UCSD-AML1 (cell line): ENCODE data around the gene GTPBP3.
"Not testable (repeated sequence)": the region's sequence is repeated elsewhere in the genome, so short reads cannot be mapped to it uniquely, and the experiment has no call there.

Experiments used
- DNase-seq: peaks from one replicate; lab custom pipeline; 2025; ENCODE audit not compliant: unreplicated experiment; lab: John Stamatoyannopoulos, UW

GTPBP3 gene

GRCh38 chr19:17341386-17341785 lies 4.0 kb downstream of the GTPBP3 start:
- no peak for DNase-seq

DNA sequence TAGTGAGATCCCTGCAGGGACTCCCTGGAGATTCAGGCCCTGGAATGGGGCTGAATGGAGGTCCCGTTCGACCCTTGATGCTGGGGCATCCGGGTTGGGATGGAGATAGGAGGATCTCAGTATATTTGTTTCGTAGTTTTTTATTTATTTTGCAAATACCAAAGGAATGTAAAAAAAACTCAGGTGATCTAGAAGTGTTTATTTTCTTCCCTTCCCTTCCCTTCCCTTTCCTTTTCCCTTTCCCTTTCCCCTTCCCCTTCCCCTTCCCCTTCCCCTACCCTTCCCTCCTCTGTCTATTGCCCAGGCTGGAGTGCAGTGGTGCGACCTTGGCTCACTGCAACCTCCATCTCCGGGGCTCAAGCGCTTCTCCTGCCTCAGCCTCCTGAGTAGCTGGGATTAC lies 4.5 kb downstream of the GTPBP3 start:
- DNase-seq = no peak

- DNase-seq = peak; percentile 81
Observed at GRCh38 chr19:17346109-17346671, 8.8 kb downstream of the GTPBP3 start.

DNA sequence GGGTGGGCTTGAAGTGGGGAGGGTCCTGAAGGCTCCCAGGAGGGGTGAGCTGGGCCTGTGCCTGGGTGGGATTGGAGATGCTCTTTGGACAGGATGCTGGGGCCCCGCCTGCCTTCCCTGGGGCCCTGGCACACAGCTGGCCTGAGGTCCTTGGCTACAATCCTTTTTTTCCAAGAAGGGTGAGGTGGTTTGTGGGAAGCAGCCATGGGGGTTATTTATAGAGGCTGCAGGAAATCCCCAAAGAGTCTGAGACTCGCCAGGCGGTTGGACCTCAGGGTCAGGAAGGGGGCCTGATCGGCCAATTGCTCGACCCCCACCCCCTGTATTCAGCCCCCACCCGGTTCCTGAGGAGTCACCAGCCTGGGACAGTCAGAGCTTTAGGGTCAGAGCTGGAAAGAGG lies 10.0 kb downstream of the GTPBP3 start:
- DNase-seq = peak; percentile 70

DNA sequence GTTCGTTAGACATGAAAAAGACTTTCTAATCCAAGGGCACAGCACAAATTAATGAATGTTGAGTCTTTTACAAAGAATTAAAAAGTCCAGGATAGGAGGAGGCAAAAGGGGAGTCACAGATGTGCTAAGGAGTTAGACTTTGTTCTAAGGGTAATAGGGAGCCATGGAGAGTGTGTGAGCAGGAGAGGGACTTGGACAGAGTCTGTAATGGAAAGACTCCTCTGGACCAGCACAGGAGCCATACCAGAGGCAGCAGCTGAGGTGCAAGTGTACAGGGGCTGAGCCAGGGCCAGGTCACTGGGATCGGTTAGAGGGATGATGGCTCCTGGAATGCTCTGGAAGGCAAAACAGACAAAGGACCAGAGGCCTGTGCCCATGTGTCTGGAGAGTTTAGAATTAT lies 10.5 kb downstream of the GTPBP3 start:
- no peak for DNase-seq

- DNase-seq = peak; percentile 68
Observed at GRCh38 chr19:17348700-17349099, 11.3 kb downstream of the GTPBP3 start.

DNA sequence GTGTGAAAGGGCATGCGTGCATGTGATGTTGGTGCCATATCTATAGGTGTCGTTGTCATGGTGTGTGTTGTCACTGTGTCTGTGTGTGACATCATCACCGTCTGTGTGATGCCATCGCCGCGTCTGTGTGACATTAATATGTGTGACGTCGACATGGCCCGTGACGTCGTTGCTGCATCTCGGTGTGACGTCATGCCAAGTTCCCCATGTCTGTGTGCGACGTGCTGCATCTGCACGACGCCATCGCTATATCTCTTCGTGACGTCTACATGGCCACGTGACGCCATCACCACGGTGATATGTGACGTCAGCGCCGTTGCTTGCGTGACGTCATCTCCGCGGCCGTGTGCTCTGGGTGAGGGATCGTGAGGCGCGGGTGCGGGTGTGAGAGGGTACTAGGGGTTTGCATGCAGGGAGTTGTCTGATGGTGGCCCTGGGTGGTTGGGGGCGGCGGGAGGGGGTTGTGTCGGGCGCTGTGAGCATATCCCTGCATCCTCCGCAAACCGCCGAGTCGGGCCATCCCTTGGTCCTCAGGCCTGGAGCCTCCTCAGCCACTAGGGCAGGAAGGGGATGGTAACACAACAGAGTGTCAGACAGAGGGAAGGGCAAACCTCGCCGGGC lies 14.6 kb downstream of the GTPBP3 start:
- no peak for DNase-seq

- peak; percentile 92 for DNase-seq
Observed at GRCh38 chr19:17352608-17353280, 15.4 kb downstream of the GTPBP3 start.

GRCh38 chr19:17353386-17353785 lies 16.0 kb downstream of the GTPBP3 start:
- no peak for DNase-seq

- no peak for DNase-seq
Observed at GRCh38 chr19:17357078-17357666, 19.8 kb downstream of the GTPBP3 start.

GRCh38 chr19:17357724-17358123 lies 20.4 kb downstream of the GTPBP3 start:
- DNase-seq = no peak

- no peak for DNase-seq
Observed at GRCh38 chr19:17358395-17358794, 21.0 kb downstream of the GTPBP3 start.

DNA sequence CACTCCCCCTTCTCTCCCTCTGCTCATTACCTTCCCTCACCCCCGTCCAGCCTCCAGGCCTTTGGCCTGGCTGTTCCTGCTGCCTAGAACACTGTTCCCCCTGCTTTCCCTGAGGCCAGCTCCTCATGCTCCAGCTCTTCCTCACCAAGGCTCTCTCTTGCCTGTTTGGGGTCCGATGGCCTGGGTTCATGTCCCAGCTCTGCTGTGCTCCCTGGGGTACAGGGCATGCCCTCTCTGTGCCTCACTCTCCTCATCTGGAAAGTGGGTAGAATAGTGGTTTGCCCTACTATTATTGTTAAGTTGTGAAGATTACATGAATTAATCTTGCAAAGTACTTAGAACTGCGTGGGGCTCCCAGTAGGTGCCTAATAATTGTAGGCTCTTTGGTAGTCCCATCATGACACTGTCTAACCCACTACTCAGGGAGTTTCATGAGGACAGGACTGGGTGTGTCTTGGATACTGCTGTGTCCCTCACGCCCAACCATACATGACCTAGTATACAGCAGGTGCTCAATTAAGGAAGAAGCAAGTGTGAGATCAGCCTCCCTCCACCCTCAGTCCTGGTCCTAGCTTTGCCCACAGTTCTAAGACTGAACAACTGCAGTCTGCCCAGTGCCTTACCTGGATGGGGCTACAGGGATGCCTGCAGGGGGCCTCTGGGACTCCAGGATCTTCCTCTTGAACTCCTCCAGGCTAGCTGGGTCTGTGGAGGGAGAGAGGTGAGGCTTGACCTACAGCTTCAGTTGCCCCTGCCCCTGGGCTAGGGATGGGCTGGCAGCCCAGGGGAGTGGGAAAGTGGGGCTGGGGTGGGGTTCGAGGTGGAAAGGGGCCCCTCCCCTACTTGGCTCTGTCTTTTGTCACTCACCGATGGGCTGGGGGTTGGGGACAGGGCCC lies 22.8 kb downstream of the GTPBP3 start:
- DNase-seq = no peak

- DNase-seq = not testable (repeated sequence)
Observed at GRCh38 chr19:17363852-17364605, 26.7 kb downstream of the GTPBP3 start.

DNA sequence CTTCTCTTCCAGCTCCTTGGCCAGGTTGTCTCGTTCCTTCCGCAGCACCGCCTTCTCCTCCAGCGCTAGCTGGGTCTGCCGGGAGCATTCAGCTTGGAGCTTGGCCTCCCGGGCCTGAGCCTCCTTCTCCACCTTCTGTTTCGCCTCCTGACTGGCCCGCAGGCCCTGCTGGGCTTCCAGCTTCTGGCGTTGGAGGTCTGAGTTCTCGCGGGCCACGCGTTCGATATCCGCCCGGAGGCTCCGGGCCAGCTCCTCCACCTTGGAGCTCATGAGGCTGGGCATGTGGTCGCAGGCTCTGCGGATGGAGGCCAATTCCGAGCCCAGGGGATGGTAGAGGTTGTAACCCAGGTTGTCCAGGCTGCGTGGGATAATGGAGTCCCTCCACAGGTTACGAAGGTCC lies 28.0 kb downstream of the GTPBP3 start:
- DNase-seq = no peak

- peak; percentile 55 for DNase-seq
Observed at GRCh38 chr19:17370026-17370587, 32.8 kb downstream of the GTPBP3 start.

DNA sequence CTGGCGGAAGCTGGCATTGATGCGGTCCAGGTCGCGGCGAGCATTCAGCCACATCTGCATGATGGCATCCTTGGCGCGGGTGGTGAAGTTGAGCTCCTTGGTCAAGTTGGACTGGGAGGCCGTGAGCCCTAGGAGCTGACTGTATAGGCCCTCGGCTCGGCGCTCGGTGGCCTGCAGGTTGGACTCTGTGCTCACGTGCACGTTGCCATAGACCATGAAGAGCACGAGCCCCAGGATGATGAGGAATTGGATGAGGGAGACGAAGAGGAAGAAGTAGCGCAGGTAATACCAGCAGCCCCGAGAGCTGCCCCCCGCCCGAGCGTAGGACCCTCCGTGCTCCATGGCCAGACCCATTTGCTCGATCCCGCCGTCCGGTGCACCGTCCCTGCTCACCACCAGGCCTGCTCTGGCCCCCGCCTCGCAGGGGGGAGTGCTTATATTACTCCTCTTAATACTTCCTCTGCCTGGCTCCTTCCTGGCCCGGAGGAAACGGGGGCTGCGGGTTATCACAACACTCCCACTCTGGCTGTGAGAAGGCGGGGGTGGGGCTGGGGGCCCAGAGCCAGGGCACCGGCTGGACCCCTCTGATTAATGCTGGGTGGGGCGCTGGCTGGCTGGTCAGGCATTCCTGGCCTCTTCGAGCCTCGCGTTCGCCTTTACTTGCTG lies 39.7 kb downstream of the GTPBP3 start, which contains the start of gene PLVAP:
PLVAP (minus strand) TSS at position 408 of the 666 bp plus-strand sequence; CDS start at position 354, 54 bp downstream.
- DNase-seq = peak; percentile 65

DNA sequence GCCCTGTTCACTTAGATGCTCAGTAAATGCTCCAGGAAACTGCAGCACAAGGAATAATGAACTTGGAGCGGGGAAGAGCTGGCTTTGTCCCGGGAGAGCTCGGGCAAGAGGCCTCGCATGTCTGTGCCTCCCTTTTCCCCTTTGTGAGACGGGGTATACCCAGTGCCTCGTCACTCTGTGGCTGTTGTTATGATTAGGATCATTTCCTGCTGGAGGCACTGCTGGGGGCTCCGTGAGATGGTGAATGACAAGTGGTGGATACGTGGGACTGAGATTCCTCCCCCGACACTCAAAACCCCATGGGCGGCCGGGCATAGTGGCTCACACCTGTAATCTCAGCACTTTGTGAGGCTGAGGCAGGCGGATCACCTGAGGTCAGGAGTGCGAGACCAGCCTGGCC lies 40.9 kb downstream of the GTPBP3 start:
- DNase-seq = peak; percentile 22

- DNase-seq = peak; percentile 60
Observed at GRCh38 chr19:17379221-17379631, 41.9 kb downstream of the GTPBP3 start.
